K562 (cell line): Measurements from ENCODE around the gene PPM1D.

Experiments used
- CTCF ChIP-seq, 3 experiments: IDR thresholded peaks in 2 of 3; conservative IDR thresholded peaks in 1 of 3; 2 replicates each; pipeline ENCODE4 v1.5.1; 2011 to 2012; ENCODE audit warnings: low read length in 3 of 3, mild to moderate bottlenecking in 3 of 3, control low read depth in 2 of 3, improper control_type of control experiment in 1 of 3, inconsistent platforms in 1 of 3, low read depth in 1 of 3, mixed read lengths in 1 of 3, moderate library complexity in 1 of 3; ENCODE audit not compliant: insufficient read depth in 2 of 3
- JUN ChIP-seq, 2 experiments: sonication (generic) in 1 of 2; formaldehyde crosslinking in 1 of 2; IDR thresholded peaks; 2 replicates each; pipeline versions ENCODE4 v1.6.1 to v1.8.0; 2012 to 2022; ENCODE audit warnings: borderline replicate concordance in 2 of 2, mild to moderate bottlenecking in 2 of 2, improper control_type of control experiment in 1 of 2, low read depth in 1 of 2, low read length in 1 of 2, missing genetic modification reagents in 1 of 2
- MYC ChIP-seq, 2 experiments: fragments of 250-450 bp in 1 of 2; sonication (Bioruptor Pico) in 1 of 2; IDR thresholded peaks; 2 replicates each; pipeline versions ENCODE4 v1.5.1 to v1.6.1; 2012 to 2021; ENCODE audit warnings: low read depth in 2 of 2, borderline replicate concordance in 1 of 2, improper control_type of control experiment in 1 of 2, low read length in 1 of 2, mild to moderate bottlenecking in 1 of 2, moderate library complexity in 1 of 2
- POLR2A ChIP-seq: fragments of 450-650 bp; conservative IDR thresholded peaks from 2 replicates; pipeline ENCODE4 v1.6.1; 2016
- ZFP36 ChIP-seq: fragments of 150-350 bp; IDR thresholded peaks from 2 replicates; pipeline ENCODE4 v1.6.1; 2018; ENCODE audit warnings: low read length, low read depth; ENCODE audit not compliant: partially characterized antibody
- ZNF232 ChIP-seq: sonication (generic); formaldehyde crosslinking; IDR thresholded peaks from 2 replicates; pipeline ENCODE4 v1.8.0; 2022; ENCODE audit warnings: mild to moderate bottlenecking, missing genetic modification reagents
- TF ChIP-seq, protein P1 (sequence below), 3 experiments: fragments of 200-800 bp in 1 of 3; fragments of 250-450 bp in 1 of 3; fragments of 450-650 bp in 1 of 3; sonication (Bioruptor Pico) in 1 of 3; sonication (Bioruptor generic) in 1 of 3; formaldehyde crosslinking in 1 of 3; IDR thresholded peaks; 2 replicates each; pipeline versions ENCODE4 v1.6.1 to v1.8.0; 2016 to 2022; ENCODE audit warnings: mild to moderate bottlenecking in 2 of 3, missing genetic modification characterization in 2 of 3, missing compliant biosample characterization in 1 of 3, moderate library complexity in 1 of 3

GRCh38 chr17:60699090-60699489 lies 99.1 kb downstream of the PPM1D start:
- TF ChIP-seq ZNF232 (CRISPR knock-in tag) (no peak), MYC (IDR thresholded peaks at IDR 0.05; ENCODE audit: low read depth, low read length) (no peak), MYC (CRISPR knock-in tag; IDR thresholded peaks at IDR 0.05; ENCODE audit: borderline replicate concordance, low read depth) (no peak), POLR2A (no peak), CTCF (IDR thresholded peaks at IDR 0.05 in 2 of 3, conservative IDR thresholded peaks at IDR 0.05 in 1 of 3; ENCODE audit: insufficient read depth in 2 of 3, low read depth in 1 of 3, low read length in 3 of 3) (no peak), ZFP36 (no peak), JUN (IDR thresholded peaks at IDR 0.05; ENCODE audit: borderline replicate concordance, low read depth, low read length) (no peak), JUN (CRISPR knock-in tag; IDR thresholded peaks at IDR 0.05; ENCODE audit: borderline replicate concordance) (no peak)
- TF ChIP-seq, protein P1, sequence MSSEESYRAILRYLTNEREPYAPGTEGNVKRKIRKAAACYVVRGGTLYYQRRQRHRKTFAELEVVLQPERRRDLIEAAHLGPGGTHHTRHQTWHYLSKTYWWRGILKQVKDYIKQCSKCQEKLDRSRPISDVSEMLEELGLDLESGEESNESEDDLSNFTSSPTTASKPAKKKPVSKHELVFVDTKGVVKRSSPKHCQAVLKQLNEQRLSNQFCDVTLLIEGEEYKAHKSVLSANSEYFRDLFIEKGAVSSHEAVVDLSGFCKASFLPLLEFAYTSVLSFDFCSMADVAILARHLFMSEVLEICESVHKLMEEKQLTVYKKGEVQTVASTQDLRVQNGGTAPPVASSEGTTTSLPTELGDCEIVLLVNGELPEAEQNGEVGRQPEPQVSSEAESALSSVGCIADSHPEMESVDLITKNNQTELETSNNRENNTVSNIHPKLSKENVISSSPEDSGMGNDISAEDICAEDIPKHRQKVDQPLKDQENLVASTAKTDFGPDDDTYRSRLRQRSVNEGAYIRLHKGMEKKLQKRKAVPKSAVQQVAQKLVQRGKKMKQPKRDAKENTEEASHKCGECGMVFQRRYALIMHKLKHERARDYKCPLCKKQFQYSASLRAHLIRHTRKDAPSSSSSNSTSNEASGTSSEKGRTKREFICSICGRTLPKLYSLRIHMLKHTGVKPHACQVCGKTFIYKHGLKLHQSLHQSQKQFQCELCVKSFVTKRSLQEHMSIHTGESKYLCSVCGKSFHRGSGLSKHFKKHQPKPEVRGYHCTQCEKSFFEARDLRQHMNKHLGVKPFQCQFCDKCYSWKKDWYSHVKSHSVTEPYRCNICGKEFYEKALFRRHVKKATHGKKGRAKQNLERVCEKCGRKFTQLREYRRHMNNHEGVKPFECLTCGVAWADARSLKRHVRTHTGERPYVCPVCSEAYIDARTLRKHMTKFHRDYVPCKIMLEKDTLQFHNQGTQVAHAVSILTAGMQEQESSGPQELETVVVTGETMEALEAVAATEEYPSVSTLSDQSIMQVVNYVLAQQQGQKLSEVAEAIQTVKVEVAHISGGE (CRISPR knock-in tag; IDR thresholded peaks at IDR 0.05): no peak
